Brain microvascular endothelial cell (primary cell): ENCODE results near the gene HSD17B1.
"Not testable (repeated sequence)": the region's sequence is repeated elsewhere in the genome, so short reads cannot be mapped to it uniquely, and the experiment has no call there.

Experiments
- DNase-seq: peaks from one replicate; pipeline ENCODE4 v3.0.0-alpha.2; 2020
- H3K27ac ChIP-seq: fragments of 250-450 bp; sonication (Bioruptor Pico); 2 replicates; pipeline ENCODE4 v1.5.1; 2020; ENCODE audit warnings: mild to moderate bottlenecking, moderate library complexity
- H3K27me3 ChIP-seq: fragments of 250-450 bp; sonication (Bioruptor Pico); replicated peaks from 2 replicates; pipeline ENCODE4 v1.5.1; 2020; ENCODE audit warnings: mild to moderate bottlenecking
- H3K36me3 ChIP-seq: fragments of 250-450 bp; sonication (Bioruptor Pico); replicated peaks from 2 replicates; pipeline ENCODE4 v1.5.1; 2020; ENCODE audit warnings: mild to moderate bottlenecking
- H3K4me3 ChIP-seq: 2 replicates; pipeline ENCODE4 v1.5.1; 2011; ENCODE audit warnings: low read depth, mild to moderate bottlenecking, control low read depth, low read length, moderate library complexity
- in situ Hi-C: cut with HindIII; loops from 2 replicates; pipeline ENCODE4 v1.10.0; 2017; ENCODE audit warnings: low sequenced_read_pairs, low pct_ligation_motif_present
- TF ChIP-seq, protein P1 (sequence below): IDR thresholded peaks from 2 replicates; pipeline ENCODE4 v1.5.1; 2011; ENCODE audit warnings: low read depth, mild to moderate bottlenecking, moderate library complexity, low read length, control low read depth, inconsistent platforms; ENCODE audit errors: missing control alignments

The HSD17B1 gene

DNA sequence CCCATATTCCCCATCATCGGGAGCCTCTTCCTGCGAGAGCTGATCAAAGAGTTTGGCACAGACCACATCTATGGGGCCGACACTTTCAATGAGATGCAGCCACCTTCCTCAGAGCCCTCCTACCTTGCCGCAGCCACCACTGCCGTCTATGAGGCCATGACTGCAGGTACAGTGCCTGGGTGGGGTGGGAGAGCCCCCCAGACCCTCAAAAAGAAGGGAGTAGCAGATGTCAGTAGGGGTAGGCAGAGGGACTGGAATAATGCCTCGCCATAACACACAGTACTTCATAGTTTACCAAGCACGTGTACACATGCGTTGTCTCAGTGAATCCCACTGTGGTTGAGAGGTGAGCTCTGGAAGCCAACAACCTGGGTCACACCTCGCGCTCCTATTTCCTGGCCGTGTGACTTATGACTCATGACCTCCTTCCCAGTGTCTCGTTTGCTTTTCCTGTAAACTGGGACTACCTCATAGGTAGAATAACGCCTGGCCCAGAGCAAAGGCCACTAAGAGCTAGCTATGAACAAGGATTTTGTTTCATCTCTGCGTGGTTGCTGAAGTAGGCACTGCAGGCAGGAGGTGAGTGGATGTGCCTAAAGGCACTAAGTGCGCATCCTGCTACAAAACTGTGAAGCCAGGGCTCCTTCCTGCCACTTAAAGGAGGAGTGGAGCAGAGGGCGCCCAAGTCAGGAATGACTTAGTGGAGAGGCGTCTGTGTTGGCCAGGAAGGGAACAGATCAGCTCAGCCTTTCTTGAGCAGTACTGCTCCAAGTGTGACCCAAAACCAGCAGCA is 11.5 kb upstream of the HSD17B1 start:
- no peak overlapping the region for H3K27ac ChIP-seq
- in situ Hi-C loops: no loop called here
- DNase-seq: no peak
- no peak overlapping the region for H3K4me3 ChIP-seq
- no peaks in the 10 kb centered on the region for H3K27me3 ChIP-seq
- peaks cover 2% of the 10 kb centered on the region for H3K36me3 ChIP-seq
- TF ChIP-seq, protein P1, sequence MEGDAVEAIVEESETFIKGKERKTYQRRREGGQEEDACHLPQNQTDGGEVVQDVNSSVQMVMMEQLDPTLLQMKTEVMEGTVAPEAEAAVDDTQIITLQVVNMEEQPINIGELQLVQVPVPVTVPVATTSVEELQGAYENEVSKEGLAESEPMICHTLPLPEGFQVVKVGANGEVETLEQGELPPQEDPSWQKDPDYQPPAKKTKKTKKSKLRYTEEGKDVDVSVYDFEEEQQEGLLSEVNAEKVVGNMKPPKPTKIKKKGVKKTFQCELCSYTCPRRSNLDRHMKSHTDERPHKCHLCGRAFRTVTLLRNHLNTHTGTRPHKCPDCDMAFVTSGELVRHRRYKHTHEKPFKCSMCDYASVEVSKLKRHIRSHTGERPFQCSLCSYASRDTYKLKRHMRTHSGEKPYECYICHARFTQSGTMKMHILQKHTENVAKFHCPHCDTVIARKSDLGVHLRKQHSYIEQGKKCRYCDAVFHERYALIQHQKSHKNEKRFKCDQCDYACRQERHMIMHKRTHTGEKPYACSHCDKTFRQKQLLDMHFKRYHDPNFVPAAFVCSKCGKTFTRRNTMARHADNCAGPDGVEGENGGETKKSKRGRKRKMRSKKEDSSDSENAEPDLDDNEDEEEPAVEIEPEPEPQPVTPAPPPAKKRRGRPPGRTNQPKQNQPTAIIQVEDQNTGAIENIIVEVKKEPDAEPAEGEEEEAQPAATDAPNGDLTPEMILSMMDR: no peak

DNA sequence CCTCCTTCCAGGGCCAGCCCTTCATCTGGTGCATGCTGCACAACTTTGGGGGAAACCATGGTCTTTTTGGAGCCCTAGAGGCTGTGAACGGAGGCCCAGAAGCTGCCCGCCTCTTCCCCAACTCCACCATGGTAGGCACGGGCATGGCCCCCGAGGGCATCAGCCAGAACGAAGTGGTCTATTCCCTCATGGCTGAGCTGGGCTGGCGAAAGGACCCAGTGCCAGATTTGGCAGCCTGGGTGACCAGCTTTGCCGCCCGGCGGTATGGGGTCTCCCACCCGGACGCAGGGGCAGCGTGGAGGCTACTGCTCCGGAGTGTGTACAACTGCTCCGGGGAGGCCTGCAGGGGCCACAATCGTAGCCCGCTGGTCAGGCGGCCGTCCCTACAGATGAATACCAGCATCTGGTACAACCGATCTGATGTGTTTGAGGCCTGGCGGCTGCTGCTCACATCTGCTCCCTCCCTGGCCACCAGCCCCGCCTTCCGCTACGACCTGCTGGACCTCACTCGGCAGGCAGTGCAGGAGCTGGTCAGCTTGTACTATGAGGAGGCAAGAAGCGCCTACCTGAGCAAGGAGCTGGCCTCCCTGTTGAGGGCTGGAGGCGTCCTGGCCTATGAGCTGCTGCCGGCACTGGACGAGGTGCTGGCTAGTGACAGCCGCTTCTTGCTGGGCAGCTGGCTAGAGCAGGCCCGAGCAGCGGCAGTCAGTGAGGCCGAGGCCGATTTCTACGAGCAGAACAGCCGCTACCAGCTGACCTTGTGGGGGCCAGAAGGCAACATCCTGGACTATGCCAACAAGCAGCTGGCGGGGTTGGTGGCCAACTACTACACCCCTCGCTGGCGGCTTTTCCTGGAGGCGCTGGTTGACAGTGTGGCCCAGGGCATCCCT is 9.3 kb upstream of the HSD17B1 start:
- DNase-seq: no peak
- in situ Hi-C loops: no loop called here
- H3K27ac ChIP-seq: no peak overlapping the region
- no peaks in the 10 kb centered on the region for H3K27me3 ChIP-seq
- TF ChIP-seq, protein P1: no peak
- H3K36me3 ChIP-seq: peaks cover 2% of the 10 kb centered on the region
- H3K4me3 ChIP-seq: no peak overlapping the region

DNA sequence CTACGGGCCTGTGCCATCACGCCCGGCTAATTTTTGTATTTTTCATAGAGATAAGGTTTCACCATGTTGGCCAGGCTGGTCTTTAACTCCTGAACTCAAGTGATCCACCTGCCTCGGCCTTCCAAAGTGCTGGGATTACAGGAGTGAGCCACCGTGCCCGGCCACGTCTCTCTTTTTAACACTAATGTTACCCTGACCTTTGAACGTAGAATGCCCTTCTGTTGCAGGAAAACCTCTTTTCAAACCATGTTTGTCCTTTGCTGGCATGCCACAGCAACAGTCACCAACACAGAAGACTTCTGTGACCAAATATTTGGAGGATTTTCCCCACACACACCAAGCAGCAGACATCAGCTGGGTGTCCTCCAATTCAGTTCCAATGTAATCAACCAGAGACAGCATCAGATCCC is 7.8 kb upstream of the HSD17B1 start:
- TF ChIP-seq, protein P1: no peak
- in situ Hi-C loops: no loop called here
- DNase-seq: no peak
- Histone ChIP-seq H3K36me3 (peaks cover 2% of the 10 kb centered on the region), H3K27me3 (no peaks in the 10 kb centered on the region), H3K27ac (no peak overlapping the region), H3K4me3 (no peak overlapping the region)

DNA sequence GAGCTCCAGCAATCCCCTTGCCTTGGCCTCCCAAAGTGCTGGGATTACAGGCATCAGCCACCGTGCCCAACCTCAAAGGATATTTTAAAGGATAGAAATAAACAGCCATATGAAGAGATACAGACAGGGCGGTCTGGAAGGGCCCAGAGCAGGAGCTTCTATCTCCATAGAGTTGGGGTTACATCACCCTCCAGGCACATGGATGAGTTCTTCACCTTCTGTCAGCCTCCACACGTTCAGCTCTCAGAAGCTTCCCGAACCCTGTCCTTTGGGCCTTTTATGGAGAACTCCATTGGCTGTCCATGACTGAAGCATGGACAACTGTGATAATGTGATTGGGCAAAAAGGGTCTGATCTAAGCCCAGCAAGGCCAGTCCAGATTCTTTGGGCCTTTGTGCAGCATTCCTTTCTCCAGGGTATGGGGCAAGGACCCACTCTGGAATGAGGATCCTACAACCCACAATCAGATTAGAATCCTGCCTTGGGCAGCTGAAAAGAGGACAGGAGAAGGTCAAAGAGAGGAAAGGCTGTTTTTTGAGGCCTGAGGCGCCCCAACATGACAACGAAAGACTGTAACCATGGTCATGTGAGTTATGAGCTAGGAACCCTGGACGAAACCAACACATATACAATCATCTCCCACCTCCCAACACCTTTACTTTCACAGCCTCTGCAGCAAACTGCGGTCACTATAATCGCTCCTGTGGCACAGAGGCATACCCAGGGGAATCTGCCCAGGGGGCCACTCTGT is 6.8 kb upstream of the HSD17B1 start:
- H3K27ac ChIP-seq, DNase-seq, H3K36me3 ChIP-seq, in situ Hi-C loops, H3K27me3 ChIP-seq, H3K4me3 ChIP-seq: not testable (repeated sequence)

DNA sequence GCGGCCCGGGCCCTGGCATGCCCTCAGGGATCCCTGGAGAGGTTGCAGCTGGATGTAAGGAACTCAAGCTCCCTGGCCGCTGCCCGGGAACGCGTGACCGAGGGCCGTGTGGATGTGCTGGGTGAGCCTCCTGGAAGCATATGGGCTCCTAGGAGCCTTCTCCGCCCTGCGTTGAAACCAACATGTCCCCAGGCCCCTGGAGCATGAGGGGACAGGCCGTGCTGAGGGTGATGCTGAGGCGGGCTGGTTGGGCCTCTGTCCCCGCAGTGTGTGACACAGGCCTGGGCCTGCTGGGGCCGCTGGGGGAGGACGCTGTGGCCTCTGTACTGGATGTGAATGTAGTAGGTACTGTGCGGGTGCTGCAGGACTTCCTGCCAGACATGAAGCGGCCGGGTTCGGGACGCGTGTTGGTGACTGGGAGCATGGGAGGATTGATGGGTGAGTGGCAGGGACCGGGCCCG is 5.7 kb upstream of the HSD17B1 start:
- Histone ChIP-seq H3K36me3 (peaks cover 2% of the 10 kb centered on the region), H3K4me3 (no peak overlapping the region), H3K27me3 (no peaks in the 10 kb centered on the region), H3K27ac (no peak overlapping the region)
- in situ Hi-C loops: no loop called here
- no peak for DNase-seq
- TF ChIP-seq, protein P1: no peak

DNA sequence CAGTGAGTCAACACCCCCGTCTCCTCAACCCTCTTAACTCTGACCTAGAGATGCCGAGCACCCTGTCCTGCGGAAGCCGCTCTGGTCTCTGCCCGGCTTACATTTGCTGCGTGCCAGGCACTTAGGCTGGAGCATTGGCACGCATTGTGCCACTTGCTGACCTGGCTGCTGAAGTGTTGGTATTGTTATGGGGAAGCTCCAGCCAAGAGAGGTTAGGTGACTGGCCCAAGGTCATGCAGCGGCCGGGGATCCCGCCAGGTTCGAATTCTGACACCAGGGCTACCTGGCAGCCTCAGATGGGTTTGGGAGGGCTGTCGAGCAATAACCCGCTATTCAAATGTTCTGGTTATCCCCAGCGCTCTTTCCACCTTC is 5.0 kb upstream of the HSD17B1 start:
- H3K27me3 ChIP-seq: no peaks in the 10 kb centered on the region
- TF ChIP-seq, protein P1: no peak
- no peak overlapping the region for H3K4me3 ChIP-seq
- H3K27ac ChIP-seq: no peak overlapping the region
- in situ Hi-C loops: no loop called here
- peaks cover 1% of the 10 kb centered on the region for H3K36me3 ChIP-seq
- DNase-seq: no peak
